ENCODE measurements around the gene GTPBP6. TPM values are rescaled to one million over a fixed set of nuclear protein-coding genes. Genes with fewer than 3 reads are reported as not detected.

Gene GTPBP6
- polyA plus RNA-seq, 3 donors from 2014 or later, result 37.2 to 44.1 (median 41.4) TPM

GRCh38 chrX:348461-349117 lies 30.0 kb upstream of the GTPBP6 start:
- H3K4me1 Mint-ChIP-seq, result no peaks in the 10 kb centered on the region
- no peak overlapping the region for H3K4me3 Mint-ChIP-seq
- H3K27ac Mint-ChIP-seq, result no peak overlapping the region
- no peaks in the 10 kb centered on the region for H3K27me3 Mint-ChIP-seq (ENCODE audit: low read depth in 3 of 3)
- no peaks in the 10 kb centered on the region for H3K9me3 Mint-ChIP-seq
- DNase-seq, result no peak
- H3K36me3 Mint-ChIP-seq, result no peaks in the 10 kb centered on the region

GRCh38 chrX:347351-348117 lies 28.9 kb upstream of the GTPBP6 start:
- Mint-ChIP-seq H3K4me1 (no peaks in the 10 kb centered on the region), H3K27me3 (ENCODE audit: low read depth in 3 of 3) (no peaks in the 10 kb centered on the region), H3K27ac (no peak overlapping the region), H3K9me3 (no peaks in the 10 kb centered on the region), H3K36me3 (no peaks in the 10 kb centered on the region), H3K4me3 (no peak overlapping the region)
- DNase-seq, result no peak

GRCh38 chrX:346034-346813 lies 27.6 kb upstream of the GTPBP6 start:
- Mint-ChIP-seq H3K4me3 (no peak overlapping the region), H3K27ac (no peak overlapping the region), H3K9me3 (no peaks in the 10 kb centered on the region), H3K27me3 (ENCODE audit: low read depth in 3 of 3) (no peaks in the 10 kb centered on the region), H3K4me1 (no peaks in the 10 kb centered on the region), H3K36me3 (no peaks in the 10 kb centered on the region)
- no peak for DNase-seq

- no peaks in the 10 kb centered on the region for H3K9me3 Mint-ChIP-seq
- no peaks in the 10 kb centered on the region for H3K27me3 Mint-ChIP-seq (ENCODE audit: low read depth in 3 of 3)
- H3K27ac Mint-ChIP-seq, result no peak overlapping the region
- H3K36me3 Mint-ChIP-seq, result no peaks in the 10 kb centered on the region
- H3K4me3 Mint-ChIP-seq, result no peak overlapping the region
- no peak for DNase-seq
- no peaks in the 10 kb centered on the region for H3K4me1 Mint-ChIP-seq
Observed at GRCh38 chrX:345020-345925, 26.7 kb upstream of the GTPBP6 start.

GRCh38 chrX:344371-344901 lies 25.8 kb upstream of the GTPBP6 start:
- Mint-ChIP-seq H3K36me3 (no peaks in the 10 kb centered on the region), H3K27me3 (ENCODE audit: low read depth in 3 of 3) (no peaks in the 10 kb centered on the region), H3K27ac (no peak overlapping the region), H3K9me3 (no peaks in the 10 kb centered on the region), H3K4me3 (no peak overlapping the region), H3K4me1 (no peaks in the 10 kb centered on the region)
- no peak for DNase-seq

- H3K36me3 Mint-ChIP-seq, result peaks cover 1 to 9% (median 4%) of the 10 kb centered on the region in 3 donors
- DNase-seq, result no peak
- no peaks in the 10 kb centered on the region for H3K4me1 Mint-ChIP-seq
- no peak overlapping the region for H3K4me3 Mint-ChIP-seq
- H3K27ac Mint-ChIP-seq, result no peak overlapping the region
- no peaks in the 10 kb centered on the region for H3K9me3 Mint-ChIP-seq
- H3K27me3 Mint-ChIP-seq (ENCODE audit: low read depth in 3 of 3), result peaks cover 0 to 1% (median 0%) of the 10 kb centered on the region in 3 donors
Observed at GRCh38 chrX:341541-342101, 23.0 kb upstream of the GTPBP6 start.

GRCh38 chrX:340641-341423 lies 22.2 kb upstream of the GTPBP6 start:
- Mint-ChIP-seq H3K27me3 (ENCODE audit: low read depth in 3 of 3) (peaks cover 0 to 3% (median 0%) of the 10 kb centered on the region in 3 donors), H3K4me1 (peaks cover 0 to 6% of the 10 kb centered on the region in 2 donors), H3K36me3 (peaks cover 7 to 14% (median 11%) of the 10 kb centered on the region in 3 donors), H3K27ac (no peak overlapping the region), H3K9me3 (no peaks in the 10 kb centered on the region), H3K4me3 (no peak overlapping the region)
- DNase-seq, result no peak

- H3K27ac Mint-ChIP-seq, result no peak overlapping the region
- H3K4me1 Mint-ChIP-seq, result peaks cover 0 to 6% of the 10 kb centered on the region in 2 donors
- H3K27me3 Mint-ChIP-seq (ENCODE audit: low read depth in 3 of 3), result peaks cover 0 to 3% (median 0%) of the 10 kb centered on the region in 3 donors
- H3K36me3 Mint-ChIP-seq, result peaks cover 7 to 14% (median 11%) of the 10 kb centered on the region in 3 donors
- H3K4me3 Mint-ChIP-seq, result no peak overlapping the region
- H3K9me3 Mint-ChIP-seq, result no peaks in the 10 kb centered on the region
- DNase-seq, result no peak
Observed at GRCh38 chrX:340121-340520, 21.5 kb upstream of the GTPBP6 start.

GRCh38 chrX:338836-339400 lies 20.3 kb upstream of the GTPBP6 start:
- H3K4me3 Mint-ChIP-seq, result no peak overlapping the region
- DNase-seq, result no peak
- no peaks in the 10 kb centered on the region for H3K9me3 Mint-ChIP-seq
- H3K27ac Mint-ChIP-seq, result no peak overlapping the region
- peaks cover 7 to 14% (median 11%) of the 10 kb centered on the region in 3 donors for H3K36me3 Mint-ChIP-seq
- H3K27me3 Mint-ChIP-seq (ENCODE audit: low read depth in 3 of 3), result peaks cover 0 to 3% (median 0%) of the 10 kb centered on the region in 3 donors
- peaks cover 0 to 6% of the 10 kb centered on the region in 2 donors for H3K4me1 Mint-ChIP-seq

GRCh38 chrX:338281-338835 lies 19.8 kb upstream of the GTPBP6 start:
- no peak overlapping the region for H3K27ac Mint-ChIP-seq

GRCh38 chrX:337331-337831 lies 18.8 kb upstream of the GTPBP6 start:
- peaks cover 0 to 3% (median 0%) of the 10 kb centered on the region in 3 donors for H3K27me3 Mint-ChIP-seq (ENCODE audit: low read depth in 3 of 3)
- peaks cover 7 to 14% (median 11%) of the 10 kb centered on the region in 3 donors for H3K36me3 Mint-ChIP-seq
- DNase-seq, result no peak
- peak overlapping the region in 1 of 5 donors; percentile 27 for H3K4me3 Mint-ChIP-seq
- peak overlapping the region in 1 of 6 donors; percentile 60 for H3K27ac Mint-ChIP-seq
- H3K9me3 Mint-ChIP-seq, result no peaks in the 10 kb centered on the region
- peaks cover 0 to 6% of the 10 kb centered on the region in 2 donors for H3K4me1 Mint-ChIP-seq

More at GRCh38 chrX:338281-338835, 19.8 kb upstream of the GTPBP6 start:
- Mint-ChIP-seq H3K27me3 (ENCODE audit: low read depth in 3 of 3) (peaks cover 0 to 3% (median 0%) of the 10 kb centered on the region in 3 donors), H3K4me3 (no peak overlapping the region), H3K4me1 (peaks cover 0 to 6% of the 10 kb centered on the region in 2 donors), H3K36me3 (peaks cover 7 to 14% (median 11%) of the 10 kb centered on the region in 3 donors), H3K9me3 (no peaks in the 10 kb centered on the region)
- DNase-seq, result no peak
